T-helper 1 cell treated with Interleukin-12 subunit alpha and Interleukin-12 subunit beta and Interleukin-4 antibody, amounts not matched to agents 30 μg/mL and 1 μg/mL, for 36 hours (primary cell): Measurements from ENCODE around the gene YEATS4.

Experiments used
- H3K27ac Mint-ChIP-seq: one replicate; pipeline ENCODE4 v1.8.0; 2021; ENCODE audit warnings: mild to moderate bottlenecking, mixed read lengths
- H3K27me3 Mint-ChIP-seq: one replicate; pipeline ENCODE4 v1.8.0; 2021; ENCODE audit warnings: low read depth, mixed read lengths
- H3K36me3 Mint-ChIP-seq: one replicate; pipeline ENCODE4 v1.8.0; 2021; ENCODE audit warnings: low read depth, mixed read lengths
- H3K4me1 Mint-ChIP-seq: one replicate; pipeline ENCODE4 v1.8.0; 2021; ENCODE audit warnings: low read depth, mixed read lengths
- H3K4me3 Mint-ChIP-seq: one replicate; pipeline ENCODE4 v1.8.0; 2021; ENCODE audit warnings: mild to moderate bottlenecking, moderate library complexity, mixed read lengths
- H3K9me3 Mint-ChIP-seq: one replicate; pipeline ENCODE4 v1.8.0; 2021; ENCODE audit warnings: mixed read lengths

The YEATS4 gene

DNA sequence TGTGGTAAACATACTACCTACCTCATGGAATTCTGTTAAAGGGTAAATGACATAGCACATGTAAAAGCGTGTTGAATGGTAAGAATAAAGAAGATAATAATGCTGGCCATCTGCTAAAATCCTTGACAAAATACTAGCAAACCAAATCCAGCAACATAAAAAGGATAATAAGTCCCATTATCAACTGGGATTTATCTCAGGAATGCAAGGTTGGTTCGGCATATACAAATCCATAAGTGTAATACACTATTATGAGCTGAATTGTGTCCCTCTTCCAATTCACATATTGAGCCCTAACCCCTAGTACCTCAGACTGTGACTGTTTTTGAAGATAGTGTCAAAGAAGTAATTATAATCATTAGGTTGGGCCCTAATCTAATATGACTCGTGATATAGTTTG is 37.4 kb downstream of the YEATS4 start:
- Mint-ChIP-seq H3K4me3 (no peak overlapping the region), H3K36me3 (peaks cover 25% of the 10 kb centered on the region), H3K9me3 (peaks cover 10% of the 10 kb centered on the region), H3K27ac (no peak overlapping the region), H3K27me3 (no peaks in the 10 kb centered on the region), H3K4me1 (no peaks in the 10 kb centered on the region)

DNA sequence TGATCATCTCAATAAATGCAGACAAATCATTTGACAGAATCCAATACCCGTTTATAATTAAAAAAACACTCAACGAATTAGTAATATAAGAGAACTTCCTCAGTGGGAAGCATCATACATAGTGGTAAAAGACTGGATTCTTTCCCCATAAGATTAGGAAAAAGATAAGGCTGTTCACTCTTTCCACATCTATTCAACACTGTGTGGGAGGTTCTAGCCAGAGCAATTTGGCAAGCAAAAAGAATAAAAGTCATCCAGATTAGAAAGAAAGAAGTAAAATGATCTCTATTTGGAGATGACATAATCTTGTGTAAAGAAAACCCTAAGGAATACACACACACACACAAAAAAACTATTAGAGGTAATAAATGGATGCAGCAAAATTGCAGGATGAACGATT is 38.4 kb downstream of the YEATS4 start:
- Mint-ChIP-seq H3K36me3 (peaks cover 21% of the 10 kb centered on the region), H3K27me3 (no peaks in the 10 kb centered on the region), H3K4me3 (no peak overlapping the region), H3K27ac (no peak overlapping the region), H3K4me1 (no peaks in the 10 kb centered on the region), H3K9me3 (peaks cover 10% of the 10 kb centered on the region)

DNA sequence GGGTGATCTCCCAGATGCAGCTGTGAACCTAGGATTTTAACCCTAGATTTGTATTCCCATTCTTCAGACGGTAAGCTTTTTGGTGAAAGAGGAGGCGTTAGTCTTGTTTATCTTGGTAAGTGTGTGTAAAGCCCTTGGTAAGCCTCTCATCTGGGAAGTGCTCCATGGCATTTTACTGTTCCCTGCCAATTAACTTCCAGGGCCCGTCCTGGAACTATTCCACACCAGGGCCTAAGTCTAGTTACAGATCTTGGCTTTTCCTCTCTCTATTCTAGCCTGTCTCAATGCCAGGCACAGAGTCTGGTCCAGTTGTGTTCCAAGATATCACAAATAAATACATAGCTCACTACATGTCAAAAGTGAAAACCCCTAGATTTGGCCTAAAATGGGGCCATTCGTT is 42.4 kb downstream of the YEATS4 start:
- H3K4me3 Mint-ChIP-seq = no peak overlapping the region
- no peaks in the 10 kb centered on the region for H3K27me3 Mint-ChIP-seq
- no peaks in the 10 kb centered on the region for H3K4me1 Mint-ChIP-seq
- no peak overlapping the region for H3K27ac Mint-ChIP-seq
- peaks cover 11% of the 10 kb centered on the region for H3K36me3 Mint-ChIP-seq
- H3K9me3 Mint-ChIP-seq = peaks cover 7% of the 10 kb centered on the region

DNA sequence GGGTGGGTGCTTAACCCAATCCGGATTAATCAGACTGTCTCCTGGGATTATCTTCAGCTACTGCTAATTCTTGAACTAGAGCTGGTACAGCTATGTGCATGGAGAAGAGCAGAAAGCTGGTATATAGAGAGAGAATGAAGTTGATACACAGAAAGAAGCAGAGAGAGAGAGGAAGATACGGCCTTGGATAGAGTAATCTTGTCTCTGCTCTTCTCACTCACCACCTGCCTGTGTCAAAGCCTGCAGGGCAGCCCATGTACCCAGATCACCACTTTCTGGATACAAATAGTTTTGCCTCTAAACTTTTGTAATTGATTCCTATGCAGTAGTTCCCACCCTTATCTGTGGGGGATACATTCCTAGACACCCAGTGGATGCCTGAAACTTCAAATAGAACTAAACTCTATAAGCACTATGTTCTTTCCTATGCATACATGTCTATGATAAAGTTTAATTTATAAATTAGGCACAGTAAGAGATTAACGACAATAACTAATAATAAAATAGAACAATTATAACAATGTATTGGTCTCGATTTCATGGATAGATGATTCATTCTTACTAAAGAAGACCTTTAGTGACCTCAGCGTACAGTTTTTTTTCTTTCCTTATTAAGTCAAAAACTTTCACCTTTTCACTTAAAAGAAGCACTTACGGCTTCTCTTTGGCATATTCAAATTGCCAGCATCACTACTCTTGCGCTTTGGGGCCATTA is 45.5 kb downstream of the YEATS4 start:
- Mint-ChIP-seq H3K36me3 (peaks cover under 1% of the 10 kb centered on the region), H3K27ac (no peak overlapping the region), H3K27me3 (no peaks in the 10 kb centered on the region), H3K9me3 (no peaks in the 10 kb centered on the region), H3K4me1 (no peaks in the 10 kb centered on the region), H3K4me3 (no peak overlapping the region)

DNA sequence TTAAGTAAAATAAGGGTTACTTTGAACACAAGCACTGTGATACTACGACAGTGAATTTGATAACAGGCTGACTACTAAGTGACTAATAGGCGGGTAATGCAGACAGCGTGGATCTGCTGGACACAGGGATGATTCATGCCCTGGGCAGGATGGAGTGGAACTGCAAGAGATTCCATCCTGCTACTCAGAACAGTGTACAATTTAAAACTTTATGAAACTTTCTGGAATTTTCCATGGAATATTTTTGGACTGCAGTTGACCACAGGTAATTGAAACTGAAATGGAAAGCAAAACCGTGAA is 46.0 kb downstream of the YEATS4 start:
- H3K36me3 Mint-ChIP-seq = peaks cover 6% of the 10 kb centered on the region
- H3K9me3 Mint-ChIP-seq = no peaks in the 10 kb centered on the region
- H3K4me1 Mint-ChIP-seq = no peaks in the 10 kb centered on the region
- no peak overlapping the region for H3K27ac Mint-ChIP-seq
- H3K4me3 Mint-ChIP-seq = no peak overlapping the region
- no peaks in the 10 kb centered on the region for H3K27me3 Mint-ChIP-seq

DNA sequence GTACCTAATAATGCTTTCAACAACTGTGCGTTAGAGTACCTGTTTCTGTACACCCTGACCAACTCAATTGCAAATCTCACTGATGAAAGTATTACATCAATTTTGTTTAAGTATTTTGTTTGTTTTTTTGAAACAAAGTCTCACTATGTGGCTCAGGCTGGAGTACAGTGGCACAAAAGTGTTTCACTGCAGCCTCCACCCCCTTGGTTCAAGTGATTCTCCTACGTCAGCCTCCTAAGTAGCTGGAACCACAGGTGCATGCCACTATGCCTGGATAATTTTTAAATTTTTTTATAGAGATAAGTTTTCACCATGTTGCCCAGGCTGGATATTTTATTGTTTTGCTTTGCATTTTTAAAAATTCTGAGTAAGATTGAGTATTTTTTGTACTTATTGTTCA is 46.7 kb downstream of the YEATS4 start:
- Mint-ChIP-seq H3K36me3 (peaks cover 7% of the 10 kb centered on the region), H3K9me3 (no peaks in the 10 kb centered on the region), H3K4me3 (no peak overlapping the region), H3K27ac (no peak overlapping the region), H3K4me1 (no peaks in the 10 kb centered on the region), H3K27me3 (no peaks in the 10 kb centered on the region)

DNA sequence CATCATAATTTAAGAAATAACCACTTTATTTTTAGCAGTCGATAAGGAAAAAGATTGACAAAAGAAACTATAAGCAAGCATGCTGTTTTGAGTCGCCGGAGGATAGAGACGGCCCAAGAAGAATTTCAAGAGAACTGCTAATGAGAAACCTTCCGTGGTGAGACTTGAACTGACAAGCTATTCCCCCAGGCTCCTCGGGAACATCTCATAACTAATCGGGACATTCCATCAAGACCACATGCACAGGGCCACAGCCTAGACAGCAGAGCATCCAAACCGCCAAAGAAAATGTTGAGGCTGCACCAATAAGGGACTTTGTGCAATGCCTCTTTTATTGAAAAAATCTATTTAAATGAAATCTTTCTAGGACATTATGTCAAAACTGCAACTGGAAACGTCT is 51.0 kb downstream of the YEATS4 start:
- H3K27me3 Mint-ChIP-seq = no peaks in the 10 kb centered on the region
- H3K27ac Mint-ChIP-seq = no peak overlapping the region
- H3K9me3 Mint-ChIP-seq = no peaks in the 10 kb centered on the region
- H3K36me3 Mint-ChIP-seq = peaks cover 8% of the 10 kb centered on the region
- H3K4me1 Mint-ChIP-seq = no peaks in the 10 kb centered on the region
- no peak overlapping the region for H3K4me3 Mint-ChIP-seq

DNA sequence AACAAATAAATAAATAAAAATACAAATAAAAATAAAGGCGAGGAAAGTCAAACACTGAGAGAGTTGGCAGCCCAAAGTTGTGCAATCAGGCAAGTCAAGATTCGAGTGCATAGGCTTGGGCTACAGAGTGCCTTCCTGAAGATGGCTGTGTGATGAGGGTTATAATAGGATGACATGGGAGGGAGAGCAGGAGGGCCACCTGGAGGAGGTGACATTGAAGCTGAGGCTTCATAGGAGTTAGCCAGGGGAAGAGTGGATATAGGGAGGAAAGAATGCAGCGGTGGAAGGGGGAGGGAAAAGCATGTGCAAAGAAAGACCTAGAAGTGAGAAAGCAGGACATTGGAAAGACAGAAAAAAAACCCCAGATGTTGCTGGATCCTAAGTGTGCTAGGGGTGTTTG is 53.1 kb downstream of the YEATS4 start:
- Mint-ChIP-seq H3K27me3 (no peaks in the 10 kb centered on the region), H3K9me3 (no peaks in the 10 kb centered on the region), H3K27ac (no peak overlapping the region), H3K36me3 (peaks cover 8% of the 10 kb centered on the region), H3K4me3 (no peak overlapping the region), H3K4me1 (no peaks in the 10 kb centered on the region)

DNA sequence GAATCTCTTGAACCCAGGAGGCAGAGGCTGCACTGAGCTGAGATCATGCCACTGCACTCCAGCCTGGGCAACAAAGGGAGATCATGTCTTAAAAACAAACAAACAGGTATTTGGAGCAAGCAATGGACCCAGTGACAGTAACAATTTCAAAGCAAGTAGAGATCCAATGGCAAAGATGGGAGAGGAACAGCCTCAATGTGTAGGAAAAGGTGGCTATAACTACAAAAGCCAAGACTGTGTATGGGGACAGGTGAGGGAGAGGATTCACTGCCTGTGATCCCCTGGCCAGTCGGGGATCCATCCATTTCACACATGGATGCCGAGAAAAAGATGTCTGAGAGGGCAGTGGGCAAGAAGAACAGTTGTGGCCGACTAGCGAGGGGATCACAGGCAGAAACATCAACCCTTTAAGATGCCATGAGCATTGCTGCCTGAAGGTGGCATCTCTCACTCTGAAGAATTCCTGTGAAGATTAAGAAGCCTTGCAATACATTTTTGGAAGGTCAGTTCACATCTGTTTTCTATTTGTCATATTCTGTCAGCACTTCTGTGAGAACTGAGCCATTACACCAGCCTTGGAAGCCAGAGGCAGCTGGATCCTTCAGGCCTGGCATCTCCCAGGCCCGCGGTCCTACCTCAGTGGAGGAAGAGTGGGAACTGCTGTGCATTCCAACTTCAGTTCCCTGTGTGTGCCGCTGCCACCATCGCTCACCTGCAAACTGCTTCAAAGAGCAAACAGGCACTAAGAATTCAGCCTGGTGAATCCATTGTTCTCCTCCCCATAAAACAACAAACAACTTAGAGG is 56.1 kb downstream of the YEATS4 start:
- no peaks in the 10 kb centered on the region for H3K9me3 Mint-ChIP-seq
- peaks cover 2% of the 10 kb centered on the region for H3K36me3 Mint-ChIP-seq
- H3K4me1 Mint-ChIP-seq = no peaks in the 10 kb centered on the region
- no peak overlapping the region for H3K4me3 Mint-ChIP-seq
- H3K27me3 Mint-ChIP-seq = no peaks in the 10 kb centered on the region
- no peak overlapping the region for H3K27ac Mint-ChIP-seq

DNA sequence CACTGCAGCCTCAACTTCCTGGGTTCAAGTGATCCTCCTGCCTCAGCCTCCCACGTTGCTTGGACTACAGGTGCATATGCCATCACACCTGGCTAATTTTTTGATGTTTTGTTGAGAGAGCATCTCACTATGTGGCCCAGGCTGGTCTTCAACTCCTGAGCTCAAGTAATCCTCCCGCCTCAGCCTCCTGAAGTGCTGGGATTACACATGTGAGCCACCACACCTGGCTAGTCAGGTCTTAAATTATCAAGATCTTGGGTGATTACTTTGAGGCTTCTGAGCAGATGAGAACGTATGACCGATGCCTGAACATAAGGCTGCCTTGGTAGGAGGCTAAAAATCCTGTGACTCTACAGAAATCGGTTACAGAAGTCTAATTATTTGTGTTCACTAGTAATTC is 57.7 kb downstream of the YEATS4 start:
- no peaks in the 10 kb centered on the region for H3K36me3 Mint-ChIP-seq
- no peaks in the 10 kb centered on the region for H3K9me3 Mint-ChIP-seq
- no peaks in the 10 kb centered on the region for H3K27me3 Mint-ChIP-seq
- no peak overlapping the region for H3K4me3 Mint-ChIP-seq
- no peaks in the 10 kb centered on the region for H3K4me1 Mint-ChIP-seq
- no peak overlapping the region for H3K27ac Mint-ChIP-seq

DNA sequence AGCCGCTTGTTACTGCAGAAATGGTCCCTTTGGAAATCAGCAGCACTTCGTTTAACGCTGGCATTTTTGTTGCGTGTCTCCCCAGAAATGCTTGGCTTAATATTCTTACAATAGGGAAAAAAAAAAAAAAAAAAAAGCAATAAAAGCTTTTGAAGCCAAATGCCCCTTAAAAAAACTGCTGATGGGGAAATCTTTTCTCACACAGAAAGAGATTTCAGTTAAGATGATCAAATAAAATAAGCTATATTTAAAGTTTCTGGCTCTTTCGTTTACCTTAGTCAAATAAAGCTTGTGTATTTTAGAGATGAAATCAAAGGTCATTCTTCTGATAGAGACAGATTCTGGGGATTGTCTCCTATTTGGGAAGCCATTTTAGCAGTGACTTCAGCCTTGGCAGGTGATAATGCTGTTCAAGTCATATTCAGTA is 58.2 kb downstream of the YEATS4 start:
- Mint-ChIP-seq H3K4me1 (no peaks in the 10 kb centered on the region), H3K27me3 (no peaks in the 10 kb centered on the region), H3K4me3 (no peak overlapping the region), H3K9me3 (no peaks in the 10 kb centered on the region), H3K27ac (no peak overlapping the region), H3K36me3 (no peaks in the 10 kb centered on the region)

DNA sequence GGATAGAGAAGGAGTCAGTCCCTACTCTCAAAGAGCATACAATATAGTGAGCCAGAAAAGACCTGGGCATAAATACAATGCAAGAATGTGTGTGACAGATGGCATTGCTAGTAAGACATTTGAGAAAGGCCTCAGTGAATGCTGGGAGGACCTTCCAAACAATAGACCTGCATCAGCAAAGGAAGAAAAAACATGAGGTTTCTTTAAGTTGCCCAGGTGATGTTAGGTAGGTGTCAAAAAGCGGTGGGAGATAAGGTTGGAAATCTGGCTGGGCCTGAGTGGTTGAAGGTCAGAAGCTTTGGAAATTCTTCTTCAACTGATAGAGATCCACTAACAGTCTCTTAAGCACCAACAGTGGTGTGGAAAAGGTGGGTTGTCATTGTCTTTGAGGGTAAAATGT is 60.2 kb downstream of the YEATS4 start:
- no peaks in the 10 kb centered on the region for H3K27me3 Mint-ChIP-seq
- H3K9me3 Mint-ChIP-seq = no peaks in the 10 kb centered on the region
- no peak overlapping the region for H3K27ac Mint-ChIP-seq
- H3K36me3 Mint-ChIP-seq = no peaks in the 10 kb centered on the region
- H3K4me3 Mint-ChIP-seq = no peak overlapping the region
- H3K4me1 Mint-ChIP-seq = no peaks in the 10 kb centered on the region

DNA sequence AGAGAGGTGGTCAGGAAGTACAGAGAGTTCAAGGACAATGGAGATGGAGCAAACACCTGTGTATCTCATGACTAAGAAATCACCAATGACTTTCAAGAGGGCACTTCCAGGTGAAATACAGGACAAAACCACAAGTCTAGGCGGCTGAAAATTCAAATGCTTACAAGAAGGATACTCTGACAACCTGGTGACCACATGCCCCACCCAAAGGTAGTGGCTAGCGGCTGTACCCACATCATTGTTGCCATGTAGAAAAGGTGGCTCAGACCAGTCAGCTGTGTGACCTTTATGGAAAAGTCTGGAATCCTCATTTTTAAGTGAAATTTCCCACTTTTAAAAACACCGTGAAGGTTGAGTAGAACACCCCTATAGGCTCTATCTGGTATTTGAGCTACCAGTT is 62.0 kb downstream of the YEATS4 start:
- Mint-ChIP-seq H3K4me3 (no peak overlapping the region), H3K27me3 (no peaks in the 10 kb centered on the region), H3K9me3 (no peaks in the 10 kb centered on the region), H3K4me1 (no peaks in the 10 kb centered on the region), H3K27ac (no peak overlapping the region), H3K36me3 (no peaks in the 10 kb centered on the region)

DNA sequence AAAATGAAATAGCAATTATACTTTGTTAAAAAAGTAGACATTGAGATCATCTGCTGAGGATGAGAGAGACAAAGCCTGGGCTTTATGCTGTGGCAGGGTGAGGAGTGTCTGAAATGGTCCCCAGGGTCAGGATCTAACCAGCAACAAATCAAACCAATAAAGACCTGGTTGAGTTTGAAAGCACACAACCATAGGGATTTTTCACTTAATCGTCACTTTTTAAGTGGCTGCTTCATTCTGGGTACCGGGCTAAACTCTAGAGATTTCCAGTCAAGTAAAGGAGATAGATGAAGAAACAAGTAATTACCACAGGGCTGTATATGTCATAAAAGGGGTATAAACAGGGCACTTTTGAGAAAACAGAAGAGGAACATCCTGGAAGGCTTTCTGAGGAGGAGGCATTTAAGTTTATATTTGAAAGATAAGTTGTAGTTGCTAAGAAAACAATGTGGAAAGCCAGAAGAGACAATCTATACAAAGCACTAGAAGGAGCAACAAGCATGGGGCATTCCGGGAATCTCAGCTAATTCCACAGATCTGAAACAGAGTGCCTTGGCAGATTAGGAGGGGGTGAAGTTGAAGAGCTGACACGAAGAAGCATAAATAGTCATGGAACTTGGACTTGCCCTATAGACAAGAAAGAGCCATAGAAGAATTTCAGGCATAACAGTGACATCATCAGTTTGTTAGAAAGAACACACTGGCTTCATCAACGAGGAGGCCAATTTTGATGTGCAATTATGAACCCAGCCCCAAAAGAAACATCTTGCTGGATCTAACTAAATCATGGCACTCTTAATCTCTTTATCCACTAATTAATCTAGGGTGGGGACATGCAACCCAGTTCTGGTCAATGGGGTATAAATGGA is 63.7 kb downstream of the YEATS4 start:
- H3K27ac Mint-ChIP-seq = no peak overlapping the region
- H3K4me3 Mint-ChIP-seq = no peak overlapping the region
- no peaks in the 10 kb centered on the region for H3K36me3 Mint-ChIP-seq
- no peaks in the 10 kb centered on the region for H3K27me3 Mint-ChIP-seq
- H3K9me3 Mint-ChIP-seq = no peaks in the 10 kb centered on the region
- no peaks in the 10 kb centered on the region for H3K4me1 Mint-ChIP-seq

DNA sequence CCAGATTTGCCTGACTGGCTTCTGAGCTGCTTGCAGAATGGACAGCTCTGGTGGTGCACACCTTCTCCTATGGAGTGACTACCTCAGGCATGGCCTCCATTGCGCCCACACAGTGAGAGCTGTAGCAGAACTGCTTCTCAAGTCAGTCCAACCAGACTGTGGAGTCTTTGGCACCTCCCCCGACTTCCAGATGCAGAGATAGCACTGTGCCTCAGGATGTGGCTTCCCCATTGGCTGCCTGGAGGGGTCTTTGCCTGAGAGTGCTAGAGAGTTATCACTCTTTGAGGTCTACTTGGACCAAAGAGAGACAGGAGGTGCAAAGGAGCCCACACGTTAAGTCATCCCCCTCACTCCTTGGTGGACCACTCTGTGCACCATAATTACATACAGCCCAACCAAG is 65.9 kb downstream of the YEATS4 start:
- H3K36me3 Mint-ChIP-seq = no peaks in the 10 kb centered on the region
- no peaks in the 10 kb centered on the region for H3K4me1 Mint-ChIP-seq
- H3K4me3 Mint-ChIP-seq = no peak overlapping the region
- no peak overlapping the region for H3K27ac Mint-ChIP-seq
- no peaks in the 10 kb centered on the region for H3K9me3 Mint-ChIP-seq
- no peaks in the 10 kb centered on the region for H3K27me3 Mint-ChIP-seq
